Liver (tissue), 9 donors: ENCODE measurements around the gene PDGFB. TPM values are rescaled to one million over a fixed set of nuclear protein-coding genes. Genes with fewer than 3 reads are reported as not detected.

Source experiments
- DNase-seq: peaks from one replicate; pipeline ENCODE4 v3.0.0-alpha.2; 2017; ENCODE audit warnings: low spot score
- H3K27ac ChIP-seq, 2 donors: one replicate each; pipeline ENCODE4 v1.7.0; 2013; ENCODE audit warnings: inconsistent platforms in 2 of 2, low read length in 2 of 2, control low read depth in 1 of 2, low read depth in 1 of 2, mild to moderate bottlenecking in 1 of 2
- H3K27me3 ChIP-seq, 4 donors: one replicate each; pipeline versions ENCODE4 v1.6.1 to v1.7.0; 2013; ENCODE audit warnings: low read length in 3 of 4, inconsistent platforms in 1 of 4, mild to moderate bottlenecking in 1 of 4, moderate library complexity in 1 of 4; ENCODE audit not compliant: control insufficient read depth in 4 of 4, insufficient read depth in 4 of 4
- H3K36me3 ChIP-seq, 4 donors: one replicate each; pipeline versions ENCODE4 v1.6.1 to v1.7.0; 2013; ENCODE audit warnings: low read length in 3 of 4, mild to moderate bottlenecking in 3 of 4, low read depth in 1 of 4, moderate library complexity in 1 of 4; ENCODE audit not compliant: control insufficient read depth in 4 of 4, insufficient read depth in 3 of 4
- H3K4me1 ChIP-seq, 4 donors: one replicate each; pipeline versions ENCODE4 v1.6.1 to v1.7.0; 2013; ENCODE audit warnings: low read length in 3 of 4, mild to moderate bottlenecking in 3 of 4, moderate library complexity in 1 of 4; ENCODE audit not compliant: control insufficient read depth in 4 of 4, insufficient read depth in 4 of 4
- H3K4me3 ChIP-seq, 3 donors: one replicate each; pipeline versions ENCODE4 v1.6.1 to v1.7.0; 2013; ENCODE audit warnings: low read length in 3 of 3, control low read depth in 1 of 3, low read depth in 1 of 3, mild to moderate bottlenecking in 1 of 3
- H3K9ac ChIP-seq, 2 donors: one replicate each; pipeline ENCODE4 v1.7.0; 2013; ENCODE audit warnings: low read length in 2 of 2, mild to moderate bottlenecking in 2 of 2, moderate library complexity in 2 of 2, control low read depth in 1 of 2, low read depth in 1 of 2
- H3K9me3 ChIP-seq, 4 donors: one replicate each; pipeline versions ENCODE4 v1.6.1 to v1.7.0; 2013; ENCODE audit warnings: low read length in 3 of 4; ENCODE audit not compliant: control insufficient read depth in 4 of 4
- EGR1 ChIP-seq, 2 donors: IDR thresholded peaks; 2 replicates each; pipeline ENCODE4 v1.6.1; 2016 to 2018; ENCODE audit warnings: antibody characterized with exemption in 2 of 2, low read depth in 2 of 2
- FOXA1 ChIP-seq: IDR thresholded peaks from 2 replicates; pipeline ENCODE4 v1.6.1; 2016; ENCODE audit warnings: antibody characterized with exemption
- FOXA2 ChIP-seq: IDR thresholded peaks from 2 replicates; pipeline ENCODE4 v1.6.1; 2016; ENCODE audit warnings: antibody characterized with exemption
- GABPA ChIP-seq, 2 donors: IDR thresholded peaks in 1 of 2; conservative IDR thresholded peaks in 1 of 2; 2 replicates each; pipeline ENCODE4 v1.6.1; 2016; ENCODE audit warnings: antibody characterized with exemption in 2 of 2, mild to moderate bottlenecking in 1 of 2, moderate library complexity in 1 of 2
- HNF4A ChIP-seq, 2 donors: conservative IDR thresholded peaks; 2 replicates each; pipeline ENCODE4 v1.6.1; 2016; ENCODE audit warnings: antibody characterized with exemption in 2 of 2, mild to moderate bottlenecking in 2 of 2
- HNF4G ChIP-seq: IDR thresholded peaks from 2 replicates; pipeline ENCODE4 v1.6.1; 2016; ENCODE audit warnings: antibody characterized with exemption
- JUND ChIP-seq, 2 donors: IDR thresholded peaks; 2 replicates each; pipeline ENCODE4 v1.6.1; 2016; ENCODE audit warnings: antibody characterized with exemption in 2 of 2
- NR2F2 ChIP-seq: IDR thresholded peaks from 2 replicates; pipeline ENCODE4 v1.6.1; 2016; ENCODE audit warnings: antibody characterized with exemption
- RAD21 ChIP-seq, 2 donors: IDR thresholded peaks; 2 replicates each; pipeline ENCODE4 v1.6.1; 2016; ENCODE audit warnings: antibody characterized with exemption in 2 of 2, mild to moderate bottlenecking in 2 of 2
- RXRA ChIP-seq, 2 donors: IDR thresholded peaks; 2 replicates each; pipeline ENCODE4 v1.6.1; 2017 to 2018; ENCODE audit warnings: antibody characterized with exemption in 2 of 2, mild to moderate bottlenecking in 1 of 2
- SP1 ChIP-seq: IDR thresholded peaks from 2 replicates; pipeline ENCODE4 v1.6.1; 2018; ENCODE audit warnings: antibody characterized with exemption, mild to moderate bottlenecking
- TAF1 ChIP-seq: conservative IDR thresholded peaks from 2 replicates; pipeline ENCODE4 v1.6.1; 2016; ENCODE audit warnings: antibody characterized with exemption, mild to moderate bottlenecking
- YY1 ChIP-seq: IDR thresholded peaks from 2 replicates; pipeline ENCODE4 v1.6.1; 2016; ENCODE audit warnings: antibody characterized with exemption, mild to moderate bottlenecking
- WGBS: extraction: QIAGEN DNeasy Blood & Tissue Kit; methylation state at CpG from one replicate; pipeline ENCODE4 v1.1.7; 2013; 5-methylcytosine and 5-hydroxymethylcytosine counted together
- polyA plus RNA-seq, 2 donors: library from polyadenylated mRNA; stranded (reverse) in 1 of 2; unstranded in 1 of 2; fragments of 200-250 nt in 1 of 2; fragments of >200 nt in 1 of 2; fragmentation: Nextera tagmentation in 1 of 2; extraction: Ambion mirVana in 1 of 2; gene quantifications; one replicate each; pipeline versions ENCODE4 v1.2.1 to v1.2.3, GENCODE V29; 2013 to 2015
- total RNA-seq, 2 donors: library from RNA; depleted of rRNA; stranded (reverse); fragments of >200 nt; gene quantifications; one replicate each; pipeline ENCODE4 v1.2.3, GENCODE V29; 2014
- TF ChIP-seq, protein P1 (sequence below): IDR thresholded peaks from 2 replicates; pipeline ENCODE4 v1.6.1; 2016; ENCODE audit warnings: antibody characterized with exemption
- TF ChIP-seq, protein P2 (sequence below): IDR thresholded peaks from 2 replicates; pipeline ENCODE4 v1.6.1; 2016; ENCODE audit warnings: antibody characterized with exemption
- TF ChIP-seq, protein P3 (sequence below): IDR thresholded peaks from 2 replicates; pipeline ENCODE4 v1.6.1; 2016; ENCODE audit warnings: antibody characterized with exemption
- TF ChIP-seq, protein P4 (sequence below): fragments of 150-350 bp; IDR thresholded peaks from 2 replicates; pipeline ENCODE4 v1.5.1; 2017; ENCODE audit warnings: improper control_type of control experiment, low read depth, low read length; ENCODE audit not compliant: missing input control
- TF ChIP-seq, protein P5 (sequence below): IDR thresholded peaks from 2 replicates; pipeline ENCODE4 v1.6.1; 2016; ENCODE audit warnings: antibody characterized with exemption, mild to moderate bottlenecking
- donor health status: healthy.
- donor health status: healthy.
- donor health status: healthy.
- donor health status: healthy.
- donor health status: healthy.

The PDGFB gene
- total and polyA plus RNA-seq, 4 donors: 0.25 to 4.5 (median 1.7) TPM

DNA sequence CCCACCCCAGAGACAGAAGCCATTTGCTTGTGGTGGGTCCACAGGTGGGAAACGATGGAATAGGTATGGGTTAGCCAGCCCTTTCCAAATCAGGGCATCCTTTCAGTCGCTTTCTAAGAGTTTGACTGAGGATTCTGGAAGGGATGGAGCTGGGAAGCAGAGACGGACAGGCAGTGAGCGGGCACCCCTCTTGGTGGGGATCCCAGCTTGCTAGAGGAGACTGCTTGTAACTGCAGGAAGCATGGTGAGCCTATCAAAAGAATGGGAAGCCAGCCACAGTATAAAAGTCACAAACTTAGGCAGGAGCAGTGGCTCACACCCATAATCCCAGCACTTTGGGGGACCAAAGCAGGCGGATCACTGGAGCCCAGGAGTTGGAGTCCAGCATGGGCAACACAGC is 6.1 kb upstream of the PDGFB start:
- Histone ChIP-seq H3K27ac (no peak overlapping the region), H3K4me1 (peaks cover 2 to 7% (median 3%) of the 10 kb centered on the region in 4 donors), H3K9me3 (no peaks in the 10 kb centered on the region), H3K4me3 (no peak overlapping the region), H3K27me3 (no peaks in the 10 kb centered on the region), H3K9ac (no peak overlapping the region), H3K36me3 (no peaks in the 10 kb centered on the region)
- TF ChIP-seq FOXA1 (no peak), HNF4G (no peak), RXRA (IDR thresholded peaks at IDR 0.05) (no peak), SP1 (no peak), GABPA (IDR thresholded peaks at IDR 0.05 in 1 of 2, conservative IDR thresholded peaks at IDR 0.05 in 1 of 2) (no peak), EGR1 (IDR thresholded peaks at IDR 0.05; ENCODE audit: low read depth in 2 of 2) (no peak), FOXA2 (no peak), HNF4A (conservative IDR thresholded peaks at IDR 0.05) (no peak), YY1 (no peak), RAD21 (IDR thresholded peaks at IDR 0.05) (no peak), TAF1 (no peak), NR2F2 (no peak), JUND (IDR thresholded peaks at IDR 0.05) (no peak)
- TF ChIP-seq, protein P1, sequence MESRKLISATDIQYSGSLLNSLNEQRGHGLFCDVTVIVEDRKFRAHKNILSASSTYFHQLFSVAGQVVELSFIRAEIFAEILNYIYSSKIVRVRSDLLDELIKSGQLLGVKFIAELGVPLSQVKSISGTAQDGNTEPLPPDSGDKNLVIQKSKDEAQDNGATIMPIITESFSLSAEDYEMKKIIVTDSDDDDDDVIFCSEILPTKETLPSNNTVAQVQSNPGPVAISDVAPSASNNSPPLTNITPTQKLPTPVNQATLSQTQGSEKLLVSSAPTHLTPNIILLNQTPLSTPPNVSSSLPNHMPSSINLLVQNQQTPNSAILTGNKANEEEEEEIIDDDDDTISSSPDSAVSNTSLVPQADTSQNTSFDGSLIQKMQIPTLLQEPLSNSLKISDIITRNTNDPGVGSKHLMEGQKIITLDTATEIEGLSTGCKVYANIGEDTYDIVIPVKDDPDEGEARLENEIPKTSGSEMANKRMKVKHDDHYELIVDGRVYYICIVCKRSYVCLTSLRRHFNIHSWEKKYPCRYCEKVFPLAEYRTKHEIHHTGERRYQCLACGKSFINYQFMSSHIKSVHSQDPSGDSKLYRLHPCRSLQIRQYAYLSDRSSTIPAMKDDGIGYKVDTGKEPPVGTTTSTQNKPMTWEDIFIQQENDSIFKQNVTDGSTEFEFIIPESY: no peak
- TF ChIP-seq, protein P2, sequence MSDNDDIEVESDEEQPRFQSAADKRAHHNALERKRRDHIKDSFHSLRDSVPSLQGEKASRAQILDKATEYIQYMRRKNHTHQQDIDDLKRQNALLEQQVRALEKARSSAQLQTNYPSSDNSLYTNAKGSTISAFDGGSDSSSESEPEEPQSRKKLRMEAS: no peak
- TF ChIP-seq, protein P3, sequence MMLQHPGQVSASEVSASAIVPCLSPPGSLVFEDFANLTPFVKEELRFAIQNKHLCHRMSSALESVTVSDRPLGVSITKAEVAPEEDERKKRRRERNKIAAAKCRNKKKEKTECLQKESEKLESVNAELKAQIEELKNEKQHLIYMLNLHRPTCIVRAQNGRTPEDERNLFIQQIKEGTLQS: no peak
- TF ChIP-seq, protein P4, sequence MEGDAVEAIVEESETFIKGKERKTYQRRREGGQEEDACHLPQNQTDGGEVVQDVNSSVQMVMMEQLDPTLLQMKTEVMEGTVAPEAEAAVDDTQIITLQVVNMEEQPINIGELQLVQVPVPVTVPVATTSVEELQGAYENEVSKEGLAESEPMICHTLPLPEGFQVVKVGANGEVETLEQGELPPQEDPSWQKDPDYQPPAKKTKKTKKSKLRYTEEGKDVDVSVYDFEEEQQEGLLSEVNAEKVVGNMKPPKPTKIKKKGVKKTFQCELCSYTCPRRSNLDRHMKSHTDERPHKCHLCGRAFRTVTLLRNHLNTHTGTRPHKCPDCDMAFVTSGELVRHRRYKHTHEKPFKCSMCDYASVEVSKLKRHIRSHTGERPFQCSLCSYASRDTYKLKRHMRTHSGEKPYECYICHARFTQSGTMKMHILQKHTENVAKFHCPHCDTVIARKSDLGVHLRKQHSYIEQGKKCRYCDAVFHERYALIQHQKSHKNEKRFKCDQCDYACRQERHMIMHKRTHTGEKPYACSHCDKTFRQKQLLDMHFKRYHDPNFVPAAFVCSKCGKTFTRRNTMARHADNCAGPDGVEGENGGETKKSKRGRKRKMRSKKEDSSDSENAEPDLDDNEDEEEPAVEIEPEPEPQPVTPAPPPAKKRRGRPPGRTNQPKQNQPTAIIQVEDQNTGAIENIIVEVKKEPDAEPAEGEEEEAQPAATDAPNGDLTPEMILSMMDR: no peak
- TF ChIP-seq, protein P5, sequence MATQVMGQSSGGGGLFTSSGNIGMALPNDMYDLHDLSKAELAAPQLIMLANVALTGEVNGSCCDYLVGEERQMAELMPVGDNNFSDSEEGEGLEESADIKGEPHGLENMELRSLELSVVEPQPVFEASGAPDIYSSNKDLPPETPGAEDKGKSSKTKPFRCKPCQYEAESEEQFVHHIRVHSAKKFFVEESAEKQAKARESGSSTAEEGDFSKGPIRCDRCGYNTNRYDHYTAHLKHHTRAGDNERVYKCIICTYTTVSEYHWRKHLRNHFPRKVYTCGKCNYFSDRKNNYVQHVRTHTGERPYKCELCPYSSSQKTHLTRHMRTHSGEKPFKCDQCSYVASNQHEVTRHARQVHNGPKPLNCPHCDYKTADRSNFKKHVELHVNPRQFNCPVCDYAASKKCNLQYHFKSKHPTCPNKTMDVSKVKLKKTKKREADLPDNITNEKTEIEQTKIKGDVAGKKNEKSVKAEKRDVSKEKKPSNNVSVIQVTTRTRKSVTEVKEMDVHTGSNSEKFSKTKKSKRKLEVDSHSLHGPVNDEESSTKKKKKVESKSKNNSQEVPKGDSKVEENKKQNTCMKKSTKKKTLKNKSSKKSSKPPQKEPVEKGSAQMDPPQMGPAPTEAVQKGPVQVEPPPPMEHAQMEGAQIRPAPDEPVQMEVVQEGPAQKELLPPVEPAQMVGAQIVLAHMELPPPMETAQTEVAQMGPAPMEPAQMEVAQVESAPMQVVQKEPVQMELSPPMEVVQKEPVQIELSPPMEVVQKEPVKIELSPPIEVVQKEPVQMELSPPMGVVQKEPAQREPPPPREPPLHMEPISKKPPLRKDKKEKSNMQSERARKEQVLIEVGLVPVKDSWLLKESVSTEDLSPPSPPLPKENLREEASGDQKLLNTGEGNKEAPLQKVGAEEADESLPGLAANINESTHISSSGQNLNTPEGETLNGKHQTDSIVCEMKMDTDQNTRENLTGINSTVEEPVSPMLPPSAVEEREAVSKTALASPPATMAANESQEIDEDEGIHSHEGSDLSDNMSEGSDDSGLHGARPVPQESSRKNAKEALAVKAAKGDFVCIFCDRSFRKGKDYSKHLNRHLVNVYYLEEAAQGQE: no peak
- 94% methylated on average over 5 of the region's 5 CpGs for WGBS
- no peak for DNase-seq
